ENCODE data around the gene NDRG3. TPM values are rescaled to one million over a fixed set of nuclear protein-coding genes. Genes with fewer than 3 reads are reported as not detected.

NDRG3 gene
- polyA plus RNA-seq, 1 experiment = 28.5 TPM

- ChIA-PET CTCF (no interaction called here), POLR2A (no interaction called here)
- no peaks in the 10 kb centered on the region for H3K27me3 ChIP-seq (ENCODE audit: control insufficient read depth, insufficient read depth, low read length)
Observed at GRCh38 chr20:36687850-36688249, 58.0 kb downstream of the NDRG3 start.

DNA sequence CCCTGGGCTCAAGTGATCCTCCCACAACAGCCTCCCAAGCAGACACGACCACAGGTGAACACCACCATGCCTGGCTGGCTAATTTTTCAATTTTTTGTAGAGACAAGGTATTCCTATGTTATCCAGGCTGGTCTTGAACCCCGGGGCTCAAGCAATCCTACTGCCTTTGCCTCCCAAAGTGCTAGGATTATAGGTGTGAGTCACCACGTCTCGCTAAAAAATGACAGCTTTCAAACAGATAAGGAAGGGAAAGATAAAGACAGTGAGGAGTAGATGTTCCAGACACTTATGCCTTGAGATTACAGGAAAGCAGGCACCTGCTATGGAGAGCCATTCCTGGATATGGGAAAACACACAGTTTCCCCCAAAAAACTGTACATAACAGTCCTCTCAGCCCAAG lies 58.9 kb downstream of the NDRG3 start:
- TF ChIP-seq, protein P1, sequence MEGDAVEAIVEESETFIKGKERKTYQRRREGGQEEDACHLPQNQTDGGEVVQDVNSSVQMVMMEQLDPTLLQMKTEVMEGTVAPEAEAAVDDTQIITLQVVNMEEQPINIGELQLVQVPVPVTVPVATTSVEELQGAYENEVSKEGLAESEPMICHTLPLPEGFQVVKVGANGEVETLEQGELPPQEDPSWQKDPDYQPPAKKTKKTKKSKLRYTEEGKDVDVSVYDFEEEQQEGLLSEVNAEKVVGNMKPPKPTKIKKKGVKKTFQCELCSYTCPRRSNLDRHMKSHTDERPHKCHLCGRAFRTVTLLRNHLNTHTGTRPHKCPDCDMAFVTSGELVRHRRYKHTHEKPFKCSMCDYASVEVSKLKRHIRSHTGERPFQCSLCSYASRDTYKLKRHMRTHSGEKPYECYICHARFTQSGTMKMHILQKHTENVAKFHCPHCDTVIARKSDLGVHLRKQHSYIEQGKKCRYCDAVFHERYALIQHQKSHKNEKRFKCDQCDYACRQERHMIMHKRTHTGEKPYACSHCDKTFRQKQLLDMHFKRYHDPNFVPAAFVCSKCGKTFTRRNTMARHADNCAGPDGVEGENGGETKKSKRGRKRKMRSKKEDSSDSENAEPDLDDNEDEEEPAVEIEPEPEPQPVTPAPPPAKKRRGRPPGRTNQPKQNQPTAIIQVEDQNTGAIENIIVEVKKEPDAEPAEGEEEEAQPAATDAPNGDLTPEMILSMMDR (IDR thresholded peaks at IDR 0.05; ENCODE audit: insufficient read depth, low read depth, low read length) = no peak
- CTCF ChIA-PET = interaction anchor here (1.0 to 1.2 kb wide), 2 partner anchors 8 to 200 kb away, joined by 3 to 4 read pairs; no protein-coding TSS in a partner anchor
- no peak for DNase-seq (ENCODE audit: low read depth)

More at GRCh38 chr20:36687850-36688249, 58.0 kb downstream of the NDRG3 start:
- no peak overlapping the region for H3K4me3 ChIP-seq (ENCODE audit: low read depth, low read length)
- no peaks in the 10 kb centered on the region for H3K36me3 ChIP-seq (ENCODE audit: control insufficient read depth, insufficient read depth, low read length)
- TF ChIP-seq, protein P1 (IDR thresholded peaks at IDR 0.05; ENCODE audit: insufficient read depth, low read depth, low read length) = no peak
- DNase-seq (ENCODE audit: low read depth) = no peak

DNA sequence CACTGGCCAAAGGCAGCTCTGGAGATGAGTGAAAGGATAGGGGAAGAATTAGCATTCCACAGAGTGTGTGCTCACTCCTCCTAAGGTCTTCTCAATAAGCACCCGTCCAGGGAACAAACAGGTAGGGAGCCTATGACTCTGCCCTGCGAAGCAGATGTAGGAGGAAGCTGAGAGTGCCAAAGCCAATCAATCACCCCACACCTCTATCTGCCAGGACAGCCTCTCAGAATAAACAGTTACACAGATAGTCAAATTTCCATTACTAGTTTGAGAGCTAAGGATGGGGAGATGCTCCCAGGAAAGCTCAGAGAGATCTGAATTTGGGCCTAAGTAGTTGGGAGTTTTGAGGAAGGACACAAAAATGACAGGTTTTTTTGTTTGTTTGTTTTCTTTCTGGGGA lies 59.4 kb downstream of the NDRG3 start:
- DNase-seq (ENCODE audit: low read depth) = no peak
- Histone ChIP-seq H3K27me3 (ENCODE audit: control insufficient read depth, insufficient read depth, low read length) (no peaks in the 10 kb centered on the region), H3K4me3 (ENCODE audit: low read depth, low read length) (no peak overlapping the region), H3K36me3 (ENCODE audit: control insufficient read depth, insufficient read depth, low read length) (peaks cover 2% of the 10 kb centered on the region; the same call in 1 of the 2 replicates)
- TF ChIP-seq, protein P1 (IDR thresholded peaks at IDR 0.05; ENCODE audit: insufficient read depth, low read depth, low read length) = no peak
- POLR2A ChIA-PET = no interaction called here
- CTCF ChIA-PET = interaction anchor here (1.0 to 1.2 kb wide), 2 partner anchors 8 to 200 kb away, joined by 3 to 4 read pairs; no protein-coding TSS in a partner anchor

More for the DNA sequence above, 58.9 kb downstream of the NDRG3 start:
- peaks cover 2% of the 10 kb centered on the region; the same call in 1 of the 2 replicates for H3K36me3 ChIP-seq (ENCODE audit: control insufficient read depth, insufficient read depth, low read length)
- POLR2A ChIA-PET = no interaction called here
- H3K4me3 ChIP-seq (ENCODE audit: low read depth, low read length) = no peak overlapping the region
- H3K27me3 ChIP-seq (ENCODE audit: control insufficient read depth, insufficient read depth, low read length) = no peaks in the 10 kb centered on the region

DNA sequence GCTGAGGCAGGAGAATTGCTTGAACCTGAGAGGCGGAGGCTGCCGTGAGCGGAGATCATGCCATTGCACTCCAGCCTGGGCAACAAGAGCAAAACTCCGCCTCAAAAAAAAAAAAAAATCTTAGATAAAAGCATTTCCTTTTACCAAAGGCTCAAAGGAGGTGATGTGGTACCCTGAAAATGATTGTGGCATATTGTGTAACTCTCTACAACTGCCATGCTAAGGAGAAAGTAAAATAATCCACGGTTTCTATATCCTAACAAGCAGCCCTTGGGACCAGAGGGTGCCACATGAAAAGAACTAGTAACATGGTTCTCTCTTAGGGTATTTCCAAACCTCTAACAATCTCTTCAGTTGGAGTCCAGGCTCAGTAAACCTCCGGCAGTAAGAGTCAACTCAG lies 61.1 kb downstream of the NDRG3 start:
- Histone ChIP-seq H3K36me3 (ENCODE audit: control insufficient read depth, insufficient read depth, low read length) (peaks cover 2% of the 10 kb centered on the region; the same call in 1 of the 2 replicates), H3K27me3 (ENCODE audit: control insufficient read depth, insufficient read depth, low read length) (no peaks in the 10 kb centered on the region), H3K4me3 (ENCODE audit: low read depth, low read length) (no peak overlapping the region)
- TF ChIP-seq, protein P1 (IDR thresholded peaks at IDR 0.05; ENCODE audit: insufficient read depth, low read depth, low read length) = no peak
- DNase-seq (ENCODE audit: low read depth) = no peak
- ChIA-PET CTCF (interaction anchor here (0.5 to 0.6 kb wide), 3 partner anchors 394 to 1574 kb away, joined by 3 read pairs; no protein-coding TSS in a partner anchor), POLR2A (no interaction called here)

GRCh38 chr20:36682311-36682710 lies 63.6 kb downstream of the NDRG3 start:
- CTCF ChIA-PET = interaction anchor here (0.9 to 1.1 kb wide), 2 partner anchors 16 to 92 kb away, joined by 3 to 4 read pairs; partner anchors contain the start of gene DSN1
- Histone ChIP-seq H3K27me3 (ENCODE audit: control insufficient read depth, insufficient read depth, low read length) (no peaks in the 10 kb centered on the region), H3K36me3 (ENCODE audit: control insufficient read depth, insufficient read depth, low read length) (peaks cover 2% of the 10 kb centered on the region; the same call in 1 of the 2 replicates), H3K4me3 (ENCODE audit: low read depth, low read length) (no peak overlapping the region)
- TF ChIP-seq, protein P1 (IDR thresholded peaks at IDR 0.05; ENCODE audit: insufficient read depth, low read depth, low read length) = no peak
- POLR2A ChIA-PET = no interaction called here
- no peak for DNase-seq (ENCODE audit: low read depth)
